Measurements from ENCODE around the gene BEST1. TPM values are rescaled to one million over a fixed set of nuclear protein-coding genes. Genes with fewer than 3 reads are reported as not detected.

The BEST1 gene
- total RNA-seq, 4 donors from 2014 or later: 0.89 to 2.8 (median 1.5) TPM

DNA sequence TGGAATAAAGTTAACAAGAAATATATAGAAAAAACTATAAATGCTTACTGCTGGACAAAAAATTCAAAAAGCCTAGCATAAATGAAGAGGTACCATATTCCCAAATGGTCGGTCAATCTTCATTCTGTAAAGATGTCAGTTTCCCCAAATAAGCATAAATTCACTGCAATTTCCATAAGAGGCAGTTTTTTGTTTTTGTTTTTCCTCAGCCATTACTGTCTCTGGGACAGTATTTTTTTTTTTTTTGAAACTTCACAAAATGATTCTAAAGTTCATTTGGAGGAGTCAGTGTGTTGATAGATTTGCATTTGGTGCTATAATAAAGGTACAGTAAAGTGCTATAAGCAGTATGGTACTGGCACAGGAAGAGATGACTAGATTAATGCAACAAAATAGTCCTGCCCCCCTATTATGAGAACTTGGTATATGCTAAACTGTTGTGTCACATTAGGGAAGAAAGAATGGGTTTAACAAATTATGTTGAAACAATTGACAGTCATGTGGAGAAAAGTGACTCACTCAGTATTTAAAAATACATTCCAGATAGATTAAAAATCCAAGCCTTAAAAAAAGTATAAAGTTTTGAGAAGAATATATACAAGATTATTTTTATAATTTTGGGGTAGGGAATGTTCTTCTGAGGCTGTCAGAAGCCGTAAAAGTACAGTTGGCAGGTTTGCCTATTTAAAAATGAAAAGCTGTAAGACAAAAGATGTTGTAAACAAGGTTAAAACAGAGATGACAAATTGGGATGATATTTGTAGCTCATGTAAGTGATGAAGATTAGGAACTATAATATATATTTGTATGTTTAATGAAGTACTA, 19.9 kb downstream of the BEST1 start:
- intact Hi-C loops (cut with DNase I; ENCODE audit: low total_unique reads): no loop called here
- 64 to 69% methylated on average over 2 of the region's 2 CpGs for WGBS, 2 donors
- TF ChIP-seq, protein P1, sequence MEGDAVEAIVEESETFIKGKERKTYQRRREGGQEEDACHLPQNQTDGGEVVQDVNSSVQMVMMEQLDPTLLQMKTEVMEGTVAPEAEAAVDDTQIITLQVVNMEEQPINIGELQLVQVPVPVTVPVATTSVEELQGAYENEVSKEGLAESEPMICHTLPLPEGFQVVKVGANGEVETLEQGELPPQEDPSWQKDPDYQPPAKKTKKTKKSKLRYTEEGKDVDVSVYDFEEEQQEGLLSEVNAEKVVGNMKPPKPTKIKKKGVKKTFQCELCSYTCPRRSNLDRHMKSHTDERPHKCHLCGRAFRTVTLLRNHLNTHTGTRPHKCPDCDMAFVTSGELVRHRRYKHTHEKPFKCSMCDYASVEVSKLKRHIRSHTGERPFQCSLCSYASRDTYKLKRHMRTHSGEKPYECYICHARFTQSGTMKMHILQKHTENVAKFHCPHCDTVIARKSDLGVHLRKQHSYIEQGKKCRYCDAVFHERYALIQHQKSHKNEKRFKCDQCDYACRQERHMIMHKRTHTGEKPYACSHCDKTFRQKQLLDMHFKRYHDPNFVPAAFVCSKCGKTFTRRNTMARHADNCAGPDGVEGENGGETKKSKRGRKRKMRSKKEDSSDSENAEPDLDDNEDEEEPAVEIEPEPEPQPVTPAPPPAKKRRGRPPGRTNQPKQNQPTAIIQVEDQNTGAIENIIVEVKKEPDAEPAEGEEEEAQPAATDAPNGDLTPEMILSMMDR (IDR thresholded peaks at IDR 0.05): no peak
- TF ChIP-seq POLR2A (IDR thresholded peaks at IDR 0.05): no peak
- DNase-seq (ENCODE audit: low spot score in 2 of 2): no peak
- H3K4me3 ChIP-seq (ENCODE audit: low read depth, poor library complexity, severe bottlenecking): no peak overlapping the region

DNA sequence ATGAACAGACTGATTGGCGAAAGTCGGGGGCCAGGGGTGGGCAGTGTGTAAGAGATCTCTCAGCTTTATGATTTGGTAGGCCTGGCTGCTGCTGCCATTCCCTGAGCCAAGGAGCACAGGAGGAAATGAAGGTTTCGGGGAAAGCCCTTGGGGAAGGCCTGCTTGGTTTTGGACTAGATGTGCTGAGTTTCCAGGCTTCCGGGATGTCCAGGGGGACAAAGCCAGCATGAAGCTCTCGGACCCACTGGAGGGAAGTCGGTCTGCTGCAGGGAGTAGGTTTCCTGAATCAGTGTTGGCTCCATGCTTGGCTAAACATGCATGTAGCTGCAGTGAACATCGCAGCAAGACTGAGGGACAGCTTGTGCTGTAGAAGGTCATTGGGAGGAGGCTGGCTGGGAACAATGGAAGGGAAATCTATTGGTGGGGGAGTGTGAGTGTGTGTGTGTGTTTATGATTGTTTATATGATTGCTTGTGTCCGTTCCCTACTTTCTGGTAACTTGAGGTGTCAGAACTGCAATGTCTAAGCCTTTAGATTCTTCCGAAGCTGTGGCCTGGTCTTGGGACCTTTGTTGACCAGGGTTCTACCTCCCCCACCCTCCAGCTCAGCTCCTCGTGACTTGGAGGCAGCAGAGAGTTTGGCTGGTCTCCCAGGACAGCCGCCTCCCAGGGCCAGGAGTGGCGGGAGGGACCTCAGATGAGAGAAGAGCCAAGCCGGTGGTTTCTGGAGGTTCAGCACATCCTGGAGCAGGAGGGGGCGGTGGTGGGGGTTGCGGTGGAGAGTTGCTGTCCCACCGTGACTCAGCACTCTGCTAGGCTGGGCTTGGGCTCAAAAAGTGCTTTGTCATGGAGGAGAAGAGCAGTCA, 21.3 kb downstream of the BEST1 start:
- TF ChIP-seq POLR2A (IDR thresholded peaks at IDR 0.05): no peak
- TF ChIP-seq, protein P1 (IDR thresholded peaks at IDR 0.05): no peak
- intact Hi-C loops (cut with DNase I; ENCODE audit: low total_unique reads): no loop called here
- no peak overlapping the region for H3K4me3 ChIP-seq (ENCODE audit: low read depth, poor library complexity, severe bottlenecking)
- DNase-seq (ENCODE audit: low spot score in 2 of 2): peak; percentile 98 to 99
- whole genome bisulfite sequencing, 2 donors: 6 to 10% methylated on average over 16 of the region's 16 CpGs

DNA sequence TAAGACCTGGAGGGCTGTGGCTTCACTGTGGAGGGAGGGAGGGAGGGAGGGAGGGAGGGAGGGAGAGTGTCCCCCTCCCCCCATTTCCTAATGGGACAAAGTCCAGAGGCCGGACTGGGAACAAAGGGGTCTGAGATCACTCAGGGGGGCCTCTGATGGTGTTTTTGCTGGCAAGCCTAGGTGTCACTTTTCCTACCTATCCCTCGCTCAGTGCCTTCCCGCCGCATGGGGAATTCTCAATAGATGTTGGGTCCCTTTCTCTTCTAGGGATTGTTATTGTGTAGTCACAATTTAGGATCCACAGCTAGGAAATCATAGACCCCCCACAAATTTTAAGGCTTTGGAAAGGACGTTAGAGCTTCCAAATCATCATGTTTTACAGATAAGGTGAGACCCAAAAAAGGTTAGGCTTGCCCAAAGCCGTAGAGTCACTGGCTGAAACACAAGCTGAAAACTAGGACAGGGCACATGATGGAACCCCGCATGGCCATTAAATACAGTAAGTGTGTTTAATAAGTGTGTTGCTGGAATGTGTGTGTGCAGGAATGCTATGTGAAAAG, 22.0 kb downstream of the BEST1 start:
- 20 to 31% methylated on average over 7 of the region's 7 CpGs for WGBS, 2 donors
- intact Hi-C loops (cut with DNase I; ENCODE audit: low total_unique reads): no loop called here
- DNase-seq (ENCODE audit: low spot score in 2 of 2): peak in 1 of 2 donors; percentile 72
- H3K4me3 ChIP-seq (ENCODE audit: low read depth, poor library complexity, severe bottlenecking): no peak overlapping the region
- no peak for TF ChIP-seq POLR2A (IDR thresholded peaks at IDR 0.05)
- TF ChIP-seq, protein P1 (IDR thresholded peaks at IDR 0.05): no peak

DNA sequence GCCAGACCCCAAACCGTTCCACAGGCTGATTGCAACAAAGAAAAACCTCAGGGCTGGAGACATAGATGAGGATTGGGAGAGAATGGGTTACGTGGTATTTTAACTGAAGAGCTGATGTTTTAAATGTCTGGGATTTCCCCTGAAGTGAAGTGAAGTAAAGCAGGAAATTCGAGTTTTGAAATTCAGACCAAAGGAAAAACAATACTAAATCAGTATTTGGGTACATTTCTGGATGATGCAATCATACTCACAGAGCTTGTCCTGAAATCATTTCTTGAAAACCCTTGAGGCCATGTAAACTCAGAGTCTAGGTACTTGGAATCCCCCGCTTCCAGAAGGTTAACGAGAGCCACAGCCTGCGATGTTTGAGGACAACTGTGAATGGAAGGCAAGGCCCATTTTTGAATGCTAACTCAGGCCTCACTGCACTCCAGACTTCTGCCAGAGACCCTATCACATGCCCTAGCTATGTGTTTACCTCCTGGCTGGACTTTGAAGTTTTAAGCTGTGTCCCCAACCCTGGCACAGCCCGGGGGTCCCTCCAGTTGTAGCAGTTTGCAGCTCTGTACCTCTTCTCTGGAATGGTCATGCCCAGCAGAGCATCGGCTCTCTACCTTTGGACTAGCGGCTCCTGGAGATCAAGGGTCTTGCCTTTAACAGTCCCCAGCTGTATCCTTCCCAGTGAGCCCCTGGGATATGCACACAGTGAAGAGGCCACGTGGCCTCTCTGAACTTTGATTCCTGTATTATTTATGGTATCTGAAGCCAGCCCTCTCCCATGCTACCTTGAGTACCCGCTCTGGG, 22.7 kb downstream of the BEST1 start:
- intact Hi-C loops (cut with DNase I; ENCODE audit: low total_unique reads): no loop called here
- WGBS, 2 donors: 30 to 37% methylated on average over 11 of the region's 11 CpGs

More for the DNA sequence above, 22.7 kb downstream of the BEST1 start:
- TF ChIP-seq, protein P1 (IDR thresholded peaks at IDR 0.05): no peak
- no peak for TF ChIP-seq POLR2A (IDR thresholded peaks at IDR 0.05)
- peak in 1 of 2 donors; percentile 87 for DNase-seq (ENCODE audit: low spot score in 2 of 2)
- H3K4me3 ChIP-seq (ENCODE audit: low read depth, poor library complexity, severe bottlenecking): no peak overlapping the region
